CD4-positive, alpha-beta T cell treated with Interleukin-17A for 1 hour (primary cell): Measurements from ENCODE around the gene TLR5.
A peak's percentile ranks its signal among the peaks of the same experiment; 100 is the strongest.

ENCODE experiments used
- DNase-seq: peaks from one replicate; pipeline ENCODE4 v3.0.0-alpha.2; 2020

Gene TLR5

DNA sequence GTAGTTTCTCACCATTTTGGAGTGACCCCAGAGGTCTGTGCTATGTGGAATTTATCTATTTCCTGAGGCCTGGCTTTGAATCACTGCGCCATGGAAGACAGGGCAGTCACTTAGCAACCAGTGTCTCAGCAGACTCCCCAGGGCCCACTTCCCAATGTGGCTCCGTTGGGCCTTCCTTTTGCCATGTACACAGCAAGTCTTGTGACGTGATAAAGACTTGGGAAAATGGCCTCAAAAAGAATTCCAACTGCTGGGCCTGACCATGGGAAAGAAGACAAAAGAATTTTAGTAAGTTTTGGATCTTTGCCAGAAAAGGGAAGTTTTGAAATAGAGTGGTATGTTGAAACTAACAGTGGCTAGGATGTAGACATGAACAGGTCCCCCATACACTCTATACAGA is 36.2 kb downstream of the TLR5 start:
- DNase-seq = no peak

DNA sequence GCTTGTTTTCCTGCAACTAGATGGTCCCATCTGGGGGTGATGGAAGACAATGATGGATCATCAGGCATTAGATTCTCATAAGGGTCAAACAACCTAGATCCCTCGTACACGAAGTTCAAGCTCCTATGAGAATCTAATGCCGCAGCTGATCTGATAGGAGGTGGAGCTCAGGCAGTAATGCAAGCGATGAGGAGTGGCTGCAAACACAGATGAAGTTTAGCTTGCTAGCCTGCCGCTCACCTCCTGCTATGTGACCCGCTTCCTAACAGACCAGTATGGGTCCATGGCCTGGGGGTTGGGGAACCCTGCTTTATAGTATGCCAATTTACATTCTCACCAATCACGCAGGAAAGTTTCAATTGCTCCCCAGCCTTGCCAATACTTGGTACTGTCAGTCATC is 37.5 kb downstream of the TLR5 start:
- DNase-seq = no peak

DNA sequence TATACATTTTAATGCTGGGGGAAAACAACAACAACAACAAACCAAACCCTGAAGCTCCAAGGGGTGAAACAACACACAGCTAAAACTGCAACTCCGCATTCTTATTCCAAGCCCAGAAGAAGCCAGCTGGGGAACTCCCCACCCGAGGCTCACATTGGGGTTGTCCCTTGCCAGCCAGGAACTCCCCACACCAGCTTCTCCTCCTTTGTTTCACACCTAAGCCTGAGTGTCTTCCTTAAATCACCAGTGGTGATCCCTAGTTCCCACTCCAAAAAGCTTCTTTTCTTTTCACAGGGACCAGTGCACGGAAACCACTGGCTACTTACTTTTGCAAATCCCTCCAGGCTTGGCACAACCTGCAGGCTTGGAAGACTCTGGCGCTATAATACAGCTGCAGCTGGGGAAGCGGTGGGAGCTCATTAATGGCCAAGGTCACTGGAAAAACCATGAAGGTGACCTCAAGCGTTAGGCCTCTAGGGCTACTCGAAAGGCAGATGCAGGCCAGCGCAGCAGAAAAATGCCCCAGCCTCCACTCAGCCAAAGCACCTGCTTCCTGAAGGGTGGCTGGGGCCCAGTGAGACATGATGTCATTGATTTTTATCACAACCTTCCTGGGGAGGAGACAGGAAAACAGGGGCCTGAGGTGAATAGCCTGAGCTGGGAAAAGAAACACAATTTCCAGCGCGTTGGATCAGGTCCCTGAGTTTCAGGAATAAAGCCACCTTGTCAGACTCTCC is 40.1 kb downstream of the TLR5 start:
- no peak for DNase-seq

DNA sequence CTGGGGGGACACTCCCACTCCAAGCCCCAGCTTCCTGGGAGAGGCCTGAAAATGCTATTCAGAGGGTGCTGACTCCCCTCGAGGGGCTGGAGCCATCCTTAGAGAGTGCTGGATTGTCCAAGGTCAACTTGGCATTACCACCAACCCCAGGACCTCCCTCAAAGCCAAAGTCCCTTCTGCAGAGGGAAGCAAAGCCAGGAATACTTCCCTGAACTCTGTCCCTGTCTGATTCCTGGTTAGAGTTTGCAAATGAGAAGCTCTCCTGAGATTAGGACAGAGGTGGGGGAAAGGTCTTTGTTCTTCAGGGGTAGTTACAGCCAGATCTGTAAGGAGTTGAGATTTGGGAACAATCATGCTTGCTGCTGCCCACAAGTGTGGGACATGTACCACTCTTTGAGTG is 45.3 kb downstream of the TLR5 start:
- DNase-seq = no peak

DNA sequence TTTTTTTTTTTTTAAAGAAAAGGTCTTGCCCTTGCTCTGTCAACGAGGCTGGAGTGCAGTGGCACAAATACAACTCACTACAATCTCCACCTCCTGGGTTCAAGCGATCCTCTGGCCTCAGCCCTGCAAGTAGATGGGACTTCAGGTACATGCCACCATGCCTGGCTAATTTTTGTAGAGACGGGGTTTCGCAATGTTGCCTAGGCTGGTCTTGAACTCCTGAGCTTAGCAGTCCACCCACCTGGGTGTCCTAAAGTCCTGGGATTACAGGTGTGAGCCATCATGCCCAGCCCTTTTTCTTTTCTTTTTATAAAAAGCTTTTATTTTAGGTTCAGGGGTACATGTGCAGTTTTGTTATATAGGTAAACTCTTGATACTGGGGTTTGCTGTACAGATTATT is 47.2 kb downstream of the TLR5 start:
- DNase-seq = no peak

DNA sequence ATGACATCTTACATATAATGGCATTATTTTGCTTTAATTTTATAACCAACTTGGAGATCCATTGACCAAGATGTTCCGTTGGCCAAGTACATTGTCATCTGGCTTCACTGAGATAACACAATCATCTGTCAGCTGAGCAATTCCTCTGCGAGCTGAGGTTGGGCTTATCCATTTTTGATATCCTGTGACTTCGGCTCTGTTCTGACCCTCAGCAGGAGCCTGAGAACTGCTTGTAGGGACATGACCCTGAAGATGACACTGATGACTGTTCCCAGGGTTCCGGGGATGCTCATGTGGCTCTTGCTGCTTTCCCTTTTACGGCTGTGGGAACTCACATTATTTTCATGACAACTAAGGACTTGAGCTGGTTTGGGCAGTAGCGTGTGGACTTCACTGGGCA is 51.2 kb downstream of the TLR5 start:
- DNase-seq = no peak

DNA sequence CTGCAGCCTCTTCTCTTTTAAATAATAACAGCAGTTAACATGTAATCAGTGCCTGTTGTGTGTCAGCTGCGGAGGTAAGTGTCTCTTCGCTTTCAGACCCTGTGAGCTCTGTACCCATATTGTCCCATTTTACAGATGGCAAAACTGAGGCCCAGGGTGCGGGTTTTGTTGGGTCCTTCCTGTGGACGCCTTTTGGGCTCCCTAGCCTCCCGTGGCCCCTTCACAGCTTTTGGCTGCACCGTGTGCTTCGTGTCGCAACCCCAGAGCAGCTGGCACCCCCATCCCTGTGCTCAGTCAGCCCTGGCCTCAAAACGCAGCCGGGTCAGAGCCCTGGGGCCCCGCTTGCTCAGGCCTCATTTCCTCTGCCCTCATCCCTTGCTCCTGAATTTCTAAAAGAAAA is 53.8 kb downstream of the TLR5 start:
- DNase-seq = no peak

DNA sequence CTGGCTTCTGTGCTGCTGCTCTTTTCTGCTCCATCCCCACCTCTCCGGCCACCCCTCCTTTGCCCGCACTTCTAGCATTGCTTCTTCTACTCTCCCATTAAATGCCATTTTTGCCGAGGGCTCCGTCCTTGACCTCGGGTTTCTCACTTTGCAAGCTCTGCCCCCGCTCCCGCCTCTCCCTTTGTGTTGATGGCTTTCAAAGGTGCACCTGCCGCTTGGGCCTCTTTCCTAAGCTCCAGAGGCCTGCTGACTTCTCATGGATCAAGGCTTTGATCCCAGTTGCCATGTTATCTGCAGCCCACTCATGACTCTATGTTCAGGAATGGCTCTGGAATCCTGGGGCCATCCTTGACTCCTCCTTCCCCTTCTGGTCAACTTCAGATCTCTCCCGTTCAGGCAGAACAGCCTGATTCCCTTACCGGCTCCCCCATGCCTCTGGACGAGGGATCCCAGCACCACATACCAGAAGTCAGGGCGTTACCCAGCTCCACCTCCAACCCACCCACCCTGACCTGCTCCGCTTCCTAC is 54.3 kb downstream of the TLR5 start:
- no peak for DNase-seq

DNA sequence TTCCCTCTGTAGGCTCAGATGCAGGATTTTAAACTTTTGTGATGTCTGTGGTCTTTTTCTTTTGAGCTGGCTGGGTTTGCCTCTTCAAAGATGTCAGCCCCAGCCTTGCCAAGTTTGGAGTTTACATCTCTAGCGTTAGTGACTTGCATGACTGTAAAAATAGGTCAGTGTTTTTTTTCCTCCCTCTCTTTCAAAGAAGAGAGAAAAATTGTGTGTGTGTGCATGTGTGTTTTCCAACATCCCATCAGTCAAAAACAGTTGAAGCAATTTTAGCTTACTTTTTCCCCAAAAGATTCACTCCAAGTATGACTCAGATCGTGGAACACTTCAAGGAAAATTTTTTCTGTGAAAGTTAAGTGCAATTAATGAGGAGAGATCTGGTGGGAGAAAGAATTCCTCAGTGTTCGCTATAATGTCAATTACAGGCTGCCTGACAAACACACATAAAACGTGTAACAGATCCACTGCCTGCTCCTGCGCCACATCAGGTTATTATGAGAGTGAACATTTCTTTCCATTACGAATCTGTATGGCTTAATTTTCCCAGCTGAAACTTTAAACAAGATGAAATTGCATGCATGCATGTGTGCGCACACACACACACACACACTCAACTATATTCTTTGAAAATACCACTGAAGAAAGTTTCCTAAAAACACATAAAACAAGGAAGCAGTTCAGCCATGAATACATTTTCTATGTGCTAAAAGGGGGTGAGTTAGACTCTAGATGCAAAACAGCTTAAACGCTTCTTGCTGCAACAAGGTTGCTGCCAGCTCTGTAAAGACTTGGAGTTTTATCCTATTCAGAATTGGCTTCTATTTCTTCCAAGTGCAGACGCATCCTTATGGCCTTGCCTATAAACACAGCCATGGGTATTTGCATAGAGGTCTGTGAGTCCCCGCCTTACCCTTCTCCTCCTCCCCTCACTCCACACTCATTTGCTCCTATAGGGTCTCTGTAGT is 55.5 kb downstream of the TLR5 start:
- DNase-seq = no peak

DNA sequence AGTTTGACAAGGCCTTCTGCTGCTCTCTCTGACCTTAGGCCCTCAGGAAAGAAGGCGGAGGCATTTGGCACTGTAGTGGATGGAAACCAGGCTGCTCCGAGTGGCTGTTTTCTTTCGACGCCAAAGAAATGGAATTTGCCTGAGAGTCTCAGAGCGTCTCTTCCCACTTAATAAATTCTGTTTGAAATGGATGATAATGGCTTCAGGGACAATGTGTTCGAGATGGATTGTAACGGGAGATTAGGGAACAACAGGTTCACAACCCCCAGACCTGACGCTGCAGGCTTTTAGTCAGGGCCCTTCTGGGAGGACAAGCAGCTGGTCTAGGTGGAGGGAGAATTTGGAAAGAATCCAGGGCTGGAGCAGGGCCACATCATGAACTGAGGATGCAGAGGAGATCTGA is 58.6 kb downstream of the TLR5 start:
- no peak for DNase-seq

DNA sequence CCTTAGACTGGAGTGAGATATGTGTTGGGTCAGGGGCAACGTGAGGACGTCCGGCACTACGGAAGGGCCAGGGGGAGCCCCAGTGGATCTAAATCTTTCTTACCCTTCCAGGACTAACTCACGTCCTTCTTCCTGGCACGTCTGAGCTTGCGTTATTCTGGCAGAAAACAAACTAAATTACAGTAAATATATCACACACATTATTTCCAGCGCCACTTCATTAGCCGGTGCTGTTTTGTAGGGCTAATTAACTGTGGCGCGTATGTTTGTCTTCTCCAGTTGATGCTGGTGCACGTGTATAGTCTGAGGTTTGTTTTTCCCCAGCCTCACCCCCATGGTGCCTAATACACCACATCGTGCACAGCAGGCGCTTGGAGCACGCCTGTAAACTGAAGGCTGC is 59.2 kb downstream of the TLR5 start:
- DNase-seq = no peak

DNA sequence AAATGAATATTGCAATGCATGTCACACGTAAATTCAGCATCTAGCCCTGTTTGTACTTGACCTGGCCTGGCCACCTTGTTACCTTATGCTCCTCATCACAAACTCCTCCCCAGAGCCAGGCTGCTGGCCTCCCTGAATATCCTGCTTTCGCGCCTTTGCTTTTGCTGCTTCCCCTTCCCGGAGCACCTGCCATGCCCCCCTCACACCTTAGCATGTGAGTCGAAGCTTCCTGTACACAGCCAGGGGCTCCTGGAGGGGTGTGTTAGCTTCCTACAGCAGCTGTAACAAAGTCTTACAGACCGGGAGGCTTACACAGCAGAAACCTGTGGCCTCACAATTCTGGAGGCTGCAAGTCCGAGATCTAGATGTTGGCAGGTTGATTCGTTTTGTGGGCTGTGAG is 60.1 kb downstream of the TLR5 start:
- DNase-seq = no peak

DNA sequence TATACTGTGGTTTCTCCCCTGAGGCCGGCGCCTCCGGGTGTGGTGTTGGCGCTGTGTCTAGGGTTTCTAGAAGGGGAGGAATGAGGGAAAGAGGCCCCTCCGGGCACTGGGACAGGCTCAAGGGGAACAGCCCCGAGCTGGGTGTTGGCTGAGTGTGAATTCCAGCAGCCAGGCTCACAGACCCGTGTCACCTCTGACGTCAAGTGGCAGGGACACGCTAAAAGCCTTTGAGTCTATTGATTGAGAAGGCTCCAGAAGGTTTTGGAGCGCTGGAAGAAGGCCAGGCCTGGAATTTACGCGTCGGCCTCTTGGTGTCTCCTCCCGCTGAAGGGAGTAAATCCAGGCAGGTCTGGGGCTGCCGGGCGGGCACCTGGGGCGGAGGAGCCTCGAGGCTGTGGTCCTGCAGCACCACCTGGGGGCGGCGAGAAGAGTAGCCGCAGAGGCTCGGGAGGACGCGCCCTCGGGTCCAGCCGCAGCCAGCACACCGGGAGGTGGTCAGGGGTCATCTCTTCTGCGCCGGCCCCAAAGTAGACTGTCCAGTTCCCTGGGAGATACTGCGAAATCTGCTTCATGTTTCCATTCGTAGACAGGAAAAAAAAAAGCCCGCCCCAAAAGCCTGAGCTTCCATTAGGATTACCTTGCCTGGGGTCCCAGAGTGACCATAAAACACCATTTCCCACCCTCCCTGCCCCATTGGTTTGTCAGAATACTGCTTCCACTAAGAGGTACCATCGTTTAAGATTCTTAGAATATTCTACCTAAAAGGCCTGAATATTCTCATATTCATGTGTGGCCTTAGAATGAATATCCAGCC is 61.7 kb downstream of the TLR5 start:
- peak; percentile 68 for DNase-seq

DNA sequence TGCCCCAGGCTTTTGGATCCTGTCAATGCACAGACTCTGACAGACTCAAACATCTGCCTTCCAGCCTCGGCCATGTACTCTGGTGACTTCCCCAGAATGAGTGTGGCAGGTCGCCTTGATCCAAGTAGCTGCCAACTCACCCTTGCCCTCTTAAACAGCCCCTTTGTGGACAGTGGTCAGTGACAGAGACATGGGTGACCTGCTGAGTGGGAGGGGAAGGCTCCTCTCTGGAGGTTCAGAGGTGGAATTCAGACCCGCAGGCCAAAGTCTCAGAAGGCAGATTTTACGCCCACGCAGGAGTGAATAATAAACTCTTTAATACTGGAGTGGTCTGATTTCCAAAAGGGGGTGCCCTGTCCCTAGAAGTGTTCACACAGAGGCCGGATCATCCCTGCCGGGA is 63.5 kb downstream of the TLR5 start:
- no peak for DNase-seq

DNA sequence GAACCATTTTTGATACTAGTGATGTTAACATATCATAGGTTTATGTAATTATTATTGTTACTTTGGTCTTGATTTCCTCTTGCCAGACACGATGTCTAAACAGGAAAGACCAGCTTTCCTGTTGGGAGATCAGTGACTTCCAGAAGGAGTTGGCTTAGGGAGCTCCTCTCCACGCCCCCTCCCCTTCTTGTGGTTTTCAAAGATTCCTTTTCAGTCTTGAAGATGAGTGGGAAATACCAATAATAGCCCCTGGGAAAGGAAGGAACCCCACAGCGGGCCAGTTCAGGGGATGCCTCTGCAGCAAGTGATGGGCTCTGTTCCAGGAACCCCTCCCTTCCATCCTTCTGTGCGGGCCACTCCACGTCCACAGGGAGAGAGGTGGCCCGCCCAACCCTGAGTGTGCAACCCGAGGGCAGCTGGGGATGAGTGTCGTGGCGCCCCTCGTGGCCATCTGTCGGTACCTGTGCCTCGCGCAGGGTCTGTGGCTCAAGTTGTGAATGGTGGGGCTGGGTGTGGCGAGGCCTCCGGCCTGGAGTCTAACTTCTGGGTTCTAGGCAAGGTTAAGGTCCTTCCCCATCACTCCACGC is 65.7 kb downstream of the TLR5 start:
- DNase-seq = no peak

DNA sequence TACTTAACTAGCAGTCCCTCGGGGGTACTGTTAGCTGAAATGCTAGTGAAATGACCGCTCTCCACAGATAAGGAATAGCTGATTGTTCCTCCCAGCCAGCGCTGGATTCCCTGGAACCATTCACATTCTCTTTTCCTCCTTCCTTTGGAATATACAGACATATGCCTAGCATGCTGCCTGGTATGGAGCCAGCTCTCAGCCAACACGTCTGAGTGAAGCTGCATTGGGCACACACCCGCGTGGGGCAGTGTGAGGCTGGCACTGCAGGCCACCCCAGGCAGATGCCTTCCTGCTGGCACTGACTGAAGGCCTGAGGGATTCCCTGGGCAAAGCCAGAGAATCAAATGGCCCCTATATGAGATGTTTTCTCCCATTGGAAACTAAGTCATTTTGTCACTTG is 66.7 kb downstream of the TLR5 start:
- DNase-seq = no peak

DNA sequence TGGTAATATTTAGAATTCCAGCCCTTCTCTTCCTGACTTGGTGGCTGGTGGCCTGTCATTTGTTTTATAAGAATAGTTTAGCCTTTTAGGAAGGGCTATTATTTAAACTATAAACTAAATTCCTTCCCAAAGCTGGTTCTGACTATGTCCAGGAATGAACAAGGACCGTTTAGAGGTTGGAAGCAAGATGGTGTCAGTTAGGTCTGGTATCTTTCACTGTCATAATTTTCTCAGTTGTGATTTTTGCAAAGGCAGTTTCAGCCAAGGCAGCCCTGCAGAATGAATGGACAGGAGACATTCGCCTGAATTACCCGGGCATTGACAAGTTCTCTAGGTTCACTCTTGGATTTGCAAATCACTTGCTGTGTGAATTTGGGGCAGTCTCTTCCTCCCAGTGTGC is 67.2 kb downstream of the TLR5 start:
- no peak for DNase-seq

DNA sequence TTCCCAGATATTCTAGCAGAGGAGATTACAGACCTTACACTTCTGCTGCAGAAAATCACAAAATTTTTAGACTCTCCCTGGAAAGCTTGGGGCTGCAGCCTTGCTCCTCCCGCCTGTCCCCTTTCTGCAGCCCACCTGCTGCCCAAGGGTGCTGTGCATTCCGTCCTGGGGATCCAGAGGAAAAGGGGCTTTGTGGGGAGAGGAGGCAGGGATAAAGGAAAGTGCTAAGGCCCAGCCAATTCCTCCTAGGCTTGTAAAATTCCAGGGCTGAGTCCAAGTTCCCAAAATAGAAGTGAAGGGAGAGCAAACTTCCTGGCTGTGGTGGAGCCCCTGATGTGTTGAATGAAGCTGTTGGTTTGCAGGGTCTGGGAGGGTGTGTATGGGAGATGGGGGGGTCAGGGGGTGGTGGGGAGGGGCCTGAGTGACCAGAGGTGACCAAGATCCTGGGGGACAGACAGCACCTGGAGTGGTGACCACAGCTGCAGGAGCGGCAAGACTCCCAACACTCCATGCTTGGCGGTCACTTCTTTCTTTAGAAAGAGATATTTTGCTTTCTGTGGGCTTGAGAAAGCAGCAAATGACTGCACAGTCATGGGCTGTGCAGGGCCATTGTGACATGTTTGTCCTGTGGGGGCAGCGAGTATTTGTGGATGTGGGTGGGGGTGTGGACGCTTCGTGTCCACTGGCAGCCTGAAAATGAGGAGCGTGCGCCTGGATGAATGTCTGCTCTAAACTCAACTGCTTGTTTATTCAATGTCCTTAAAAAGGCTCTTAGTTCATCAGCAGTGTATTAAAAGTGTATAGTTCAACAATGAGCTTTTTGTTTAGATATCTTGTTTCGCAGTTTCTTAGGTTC is 68.4 kb downstream of the TLR5 start:
- DNase-seq = no peak

DNA sequence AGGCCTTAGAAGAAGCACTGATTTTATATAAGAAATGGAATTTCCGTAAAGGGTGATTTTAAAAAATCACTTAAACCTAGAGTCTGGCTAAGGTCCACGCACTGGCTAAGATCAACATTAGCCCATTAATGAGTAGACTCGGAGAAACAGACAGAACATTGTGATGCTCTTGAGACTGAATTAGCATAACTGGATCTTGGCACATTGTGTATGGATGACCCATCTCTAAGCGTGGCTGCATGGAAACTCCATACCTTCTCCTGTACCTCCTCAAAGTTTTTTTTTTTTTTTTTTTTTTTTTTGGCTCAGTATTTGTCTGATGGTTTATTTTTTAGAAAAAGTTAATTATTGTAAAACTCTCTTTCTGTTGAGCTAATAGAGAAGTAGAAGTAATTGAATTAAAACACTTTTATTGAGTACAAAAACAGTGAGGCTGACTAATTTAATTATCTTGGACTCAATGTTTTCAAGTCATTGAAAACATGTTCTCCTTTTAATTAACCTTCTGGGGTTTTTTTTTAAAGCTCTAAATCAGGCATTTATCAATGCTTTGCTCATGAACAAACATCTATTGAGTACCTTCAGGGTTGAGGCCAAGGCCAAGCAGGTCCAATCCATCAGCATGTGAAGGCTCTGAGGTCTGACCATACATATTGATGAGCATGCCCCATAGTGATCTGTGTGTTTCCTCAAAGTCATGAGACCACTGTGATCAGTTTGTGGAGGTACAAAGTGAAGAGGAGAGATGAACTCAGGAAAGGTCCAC is 74.0 kb downstream of the TLR5 start:
- no peak for DNase-seq

DNA sequence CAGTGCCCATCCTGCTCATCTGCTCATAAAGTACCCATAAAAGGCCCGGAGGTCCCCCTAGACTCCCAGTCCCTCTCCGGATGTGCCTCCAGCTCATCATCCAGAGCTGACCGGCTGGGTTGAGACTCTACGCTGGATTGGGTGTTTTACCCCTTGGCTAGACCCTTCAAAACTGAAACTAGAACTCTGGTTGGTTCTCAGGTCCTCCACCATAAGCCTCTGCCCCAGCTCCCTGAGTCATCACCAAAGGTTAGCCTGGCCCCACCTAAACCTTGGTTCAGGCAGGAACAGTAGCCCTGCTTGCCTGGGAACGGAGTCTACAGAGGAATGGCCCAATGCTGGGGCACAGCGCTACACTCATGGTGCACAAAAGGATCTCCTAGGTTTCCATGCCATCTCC is 75.1 kb downstream of the TLR5 start:
- no peak for DNase-seq

DNA sequence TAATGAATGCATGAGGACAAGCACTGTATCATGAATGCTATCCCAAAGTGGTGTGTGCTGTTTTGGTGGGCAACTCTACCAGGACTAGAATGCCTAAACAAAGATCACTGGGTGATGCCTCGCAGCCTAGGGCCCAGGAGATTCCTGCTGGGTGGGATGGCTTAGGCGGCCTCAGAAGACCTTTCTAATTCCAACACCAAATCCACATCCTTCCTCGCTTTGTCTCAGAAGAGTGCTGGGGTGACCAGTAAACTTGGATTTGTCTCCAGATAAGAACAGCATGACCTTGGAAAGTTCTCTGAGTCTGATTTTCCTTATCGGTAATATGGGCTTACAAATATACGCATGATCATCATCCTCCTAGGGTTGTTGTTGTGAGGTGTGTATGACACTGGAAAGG is 76.6 kb downstream of the TLR5 start:
- no peak for DNase-seq
